DND-41 (cell line): Measurements from ENCODE around the gene PLEKHS1.

ENCODE experiments used
- ATAC-seq: fragments of 200-7000 bp; cut with Tn5 transposase; 3 replicates; pipeline ENCODE4 v1.9.1; 2021; ENCODE audit warnings: low read depth; ENCODE audit not compliant: insufficient read depth
- DNase-seq: peaks from one replicate; pipeline ENCODE4 v3.0.0-alpha.2; 2020
- H2AFZ ChIP-seq: 2 replicates; pipeline ENCODE4 v1.6.0; 2012; ENCODE audit warnings: low read depth, low read length
- H3K27ac ChIP-seq: 2 replicates; pipeline ENCODE4 v1.5.1; 2012; ENCODE audit warnings: low read length, inconsistent platforms
- H3K27me3 ChIP-seq: fragments of 200-600 bp; sonication (generic); 2 replicates; pipeline ENCODE4 v1.6.0; 2012; ENCODE audit warnings: low read length, mild to moderate bottlenecking, inconsistent platforms; ENCODE audit not compliant: insufficient read depth, poor library complexity
- H3K36me3 ChIP-seq: 2 replicates; pipeline ENCODE4 v1.5.1; 2012; ENCODE audit warnings: low read length, inconsistent platforms; ENCODE audit not compliant: insufficient read depth
- H3K4me1 ChIP-seq: 2 replicates; pipeline ENCODE4 v1.5.1; 2012; ENCODE audit warnings: mild to moderate bottlenecking, low read length; ENCODE audit not compliant: insufficient read depth
- H3K4me2 ChIP-seq: 2 replicates; pipeline ENCODE4 v1.6.0; 2012; ENCODE audit warnings: mild to moderate bottlenecking, moderate library complexity, low read length, inconsistent platforms; ENCODE audit not compliant: insufficient read depth
- H3K4me3 ChIP-seq, 2 experiments: fragments of 200-600 bp in 1 of 2; shearing (Covaris generic) in 1 of 2; 2 replicates each; pipeline ENCODE4 v1.5.1; 2012 to 2016; ENCODE audit warnings: inconsistent platforms in 2 of 2, low read length in 2 of 2, mild to moderate bottlenecking in 2 of 2, low read depth in 1 of 2, moderate library complexity in 1 of 2
- H3K79me2 ChIP-seq: 2 replicates; pipeline ENCODE4 v1.6.0; 2012; ENCODE audit warnings: low read length, inconsistent platforms; ENCODE audit not compliant: insufficient read depth
- H3K9ac ChIP-seq: 2 replicates; pipeline ENCODE4 v1.6.0; 2012; ENCODE audit warnings: low read depth, mild to moderate bottlenecking, inconsistent platforms, low read length, moderate library complexity
- H3K9me3 ChIP-seq: 2 replicates; pipeline ENCODE4 v1.5.1; 2012; ENCODE audit warnings: low read length, moderate library complexity, mild to moderate bottlenecking, inconsistent platforms; ENCODE audit not compliant: insufficient read depth, severe bottlenecking
- H4K20me1 ChIP-seq: 2 replicates; pipeline ENCODE4 v1.6.0; 2012; ENCODE audit warnings: low read length; ENCODE audit not compliant: insufficient read depth
- CTCF ChIP-seq: IDR thresholded peaks from 2 replicates; pipeline ENCODE4 v1.5.1; 2012; ENCODE audit warnings: borderline replicate concordance, low read length, moderate library complexity, mild to moderate bottlenecking; ENCODE audit not compliant: poor library complexity, severe bottlenecking; ENCODE audit errors: extremely low read depth
- EZH2 ChIP-seq: IDR thresholded peaks from 3 replicates; pipeline ENCODE4 v1.6.1; 2012; ENCODE audit warnings: borderline replicate concordance, low read depth, mild to moderate bottlenecking, moderate library complexity, low read length, inconsistent platforms; ENCODE audit not compliant: severe bottlenecking

PLEKHS1 gene

DNA sequence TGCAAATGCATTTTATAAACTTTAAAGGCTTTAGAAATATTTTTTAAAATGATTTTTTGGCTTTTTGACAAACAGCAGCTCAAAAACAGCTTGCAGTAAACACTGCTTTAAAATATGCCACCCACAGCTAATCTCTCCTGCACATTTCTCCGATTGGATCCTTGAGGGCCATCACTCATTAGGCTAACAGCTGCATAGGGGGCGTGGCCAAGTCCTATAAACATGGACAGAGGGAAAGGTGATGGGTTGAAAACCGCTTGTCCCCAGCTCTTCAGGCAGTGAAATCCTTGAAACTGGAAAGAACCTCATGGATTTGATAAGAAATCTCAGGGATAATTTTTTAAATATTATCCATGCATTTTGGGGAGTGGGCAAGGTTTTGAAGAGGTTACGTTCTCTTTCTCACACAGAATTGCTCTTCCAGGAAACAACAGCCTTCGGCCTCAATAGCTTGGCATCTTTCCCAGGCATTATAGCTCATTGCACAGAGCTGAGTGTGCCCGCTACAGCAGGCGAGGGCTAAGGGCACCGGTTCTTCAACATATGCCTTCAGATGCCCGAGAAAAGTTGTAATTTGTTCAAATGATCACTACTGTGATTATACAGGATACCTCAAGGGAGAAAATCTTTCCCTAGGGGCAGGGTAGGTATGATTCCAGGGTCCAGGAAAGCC lies 1.7 kb downstream of the PLEKHS1 start:
- no peaks in the 10 kb centered on the region for H3K9me3 ChIP-seq
- no peak overlapping the region for H3K4me3 ChIP-seq
- TF ChIP-seq CTCF = no peak
- H3K27me3 ChIP-seq = peaks cover 15% of the 10 kb centered on the region
- no peaks in the 10 kb centered on the region for H3K79me2 ChIP-seq
- H3K27ac ChIP-seq = no peak overlapping the region
- H3K4me1 ChIP-seq = no peaks in the 10 kb centered on the region
- no peaks in the 10 kb centered on the region for H3K36me3 ChIP-seq
- no peak overlapping the region for H2AFZ ChIP-seq
- no peaks in the 10 kb centered on the region for H4K20me1 ChIP-seq
- no peak for ATAC-seq
- no peak overlapping the region for H3K9ac ChIP-seq
- H3K4me2 ChIP-seq = no peak overlapping the region
- no peak for DNase-seq

DNA sequence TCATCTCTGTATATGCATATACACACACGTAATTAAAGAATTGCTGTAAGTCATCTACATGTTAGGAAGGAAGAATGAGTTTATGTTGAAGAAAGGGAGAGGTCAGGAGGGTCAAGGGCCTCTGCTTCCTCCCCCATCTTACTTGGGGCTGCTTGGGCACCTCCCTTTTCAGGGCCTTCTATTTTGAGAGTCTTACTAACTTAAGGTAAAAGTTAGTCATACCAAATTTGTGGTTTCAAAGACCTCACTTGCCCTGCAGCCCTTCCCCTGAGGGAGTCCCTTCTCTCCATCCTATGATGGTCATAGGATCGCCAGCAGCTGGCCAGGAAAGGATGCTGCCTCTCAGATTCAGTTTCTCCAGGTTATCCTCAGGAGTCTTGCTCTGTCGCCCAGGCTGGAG lies 2.6 kb downstream of the PLEKHS1 start:
- H4K20me1 ChIP-seq = no peaks in the 10 kb centered on the region
- DNase-seq = no peak
- H3K27ac ChIP-seq = no peak overlapping the region
- peaks cover 19% of the 10 kb centered on the region for H3K27me3 ChIP-seq
- no peaks in the 10 kb centered on the region for H3K9me3 ChIP-seq
- no peaks in the 10 kb centered on the region for H3K79me2 ChIP-seq
- no peak for TF ChIP-seq EZH2
- no peak for TF ChIP-seq CTCF
- H3K4me3 ChIP-seq = no peak overlapping the region
- no peak overlapping the region for H3K4me2 ChIP-seq
- no peak for ATAC-seq
- H3K4me1 ChIP-seq = no peaks in the 10 kb centered on the region
- no peaks in the 10 kb centered on the region for H3K36me3 ChIP-seq
- no peak overlapping the region for H3K9ac ChIP-seq
- no peak overlapping the region for H2AFZ ChIP-seq

DNA sequence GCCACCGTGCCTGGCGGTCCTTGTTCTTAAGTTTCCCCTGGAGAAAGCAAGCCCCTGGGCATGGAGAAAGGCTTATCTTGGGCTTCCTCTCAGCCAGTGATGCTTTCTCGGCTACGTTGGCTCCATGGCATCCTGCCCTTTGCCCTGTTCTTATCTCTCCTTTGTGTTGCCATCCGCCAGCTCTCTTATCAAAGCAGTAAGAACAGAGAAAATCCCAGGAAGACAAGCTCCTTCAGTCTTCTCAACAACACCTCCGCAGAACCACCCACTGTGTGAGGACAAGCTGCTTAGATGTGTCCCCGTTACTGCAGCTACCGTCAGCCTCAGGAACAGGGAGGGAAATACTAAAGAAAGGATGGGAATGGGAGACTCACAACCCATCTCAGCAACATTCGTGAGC lies 3.3 kb downstream of the PLEKHS1 start:
- peaks cover 19% of the 10 kb centered on the region for H3K27me3 ChIP-seq
- ATAC-seq (no peak), DNase-seq (no peak)
- H3K9ac ChIP-seq = no peak overlapping the region
- H4K20me1 ChIP-seq = no peaks in the 10 kb centered on the region
- H3K27ac ChIP-seq = no peak overlapping the region
- no peaks in the 10 kb centered on the region for H3K9me3 ChIP-seq
- no peak overlapping the region for H3K4me3 ChIP-seq
- H2AFZ ChIP-seq = no peak overlapping the region
- no peaks in the 10 kb centered on the region for H3K36me3 ChIP-seq
- no peaks in the 10 kb centered on the region for H3K79me2 ChIP-seq
- no peaks in the 10 kb centered on the region for H3K4me1 ChIP-seq
- TF ChIP-seq EZH2 (no peak), CTCF (no peak)
- H3K4me2 ChIP-seq = no peak overlapping the region
